IPS DF 6.9 (cell line): Measurements from ENCODE around the gene ADI1.

Experiments used
- DNase-seq: peaks from one replicate; pipeline ENCODE4 v3.0.0-alpha.2; 2013; ENCODE audit warnings: low read depth, low spot score
- H3K27ac ChIP-seq: one replicate; pipeline ENCODE4 v1.5.1; 2013; ENCODE audit warnings: low read length, control low read depth
- H3K27me3 ChIP-seq: 2 replicates; pipeline ENCODE4 v1.6.1; 2013; ENCODE audit warnings: mild to moderate bottlenecking, low read length; ENCODE audit not compliant: control insufficient read depth, insufficient read depth
- H3K36me3 ChIP-seq: 2 replicates; pipeline ENCODE4 v1.6.1; 2013; ENCODE audit warnings: low read length; ENCODE audit not compliant: control insufficient read depth, insufficient read depth
- H3K4me1 ChIP-seq: 2 replicates; pipeline ENCODE4 v1.6.1; 2013; ENCODE audit warnings: low read length; ENCODE audit not compliant: control insufficient read depth, insufficient read depth
- H3K4me3 ChIP-seq: 2 replicates; pipeline ENCODE4 v1.5.1; 2013; ENCODE audit warnings: mild to moderate bottlenecking, low read length
- H3K9me3 ChIP-seq: 2 replicates; pipeline ENCODE4 v1.6.1; 2013; ENCODE audit warnings: low read length, inconsistent platforms; ENCODE audit not compliant: control insufficient read depth, insufficient read depth
- WGBS: extraction: QIAGEN DNeasy Blood & Tissue Kit; methylation state at CpG from one replicate; pipeline ENCODE4 v1.1.7; 2013; ENCODE audit warnings: mixed read lengths, missing lambda C conversion rate; ENCODE audit not compliant: insufficient read length, insufficient coverage; 5-methylcytosine and 5-hydroxymethylcytosine counted together

Gene ADI1

DNA sequence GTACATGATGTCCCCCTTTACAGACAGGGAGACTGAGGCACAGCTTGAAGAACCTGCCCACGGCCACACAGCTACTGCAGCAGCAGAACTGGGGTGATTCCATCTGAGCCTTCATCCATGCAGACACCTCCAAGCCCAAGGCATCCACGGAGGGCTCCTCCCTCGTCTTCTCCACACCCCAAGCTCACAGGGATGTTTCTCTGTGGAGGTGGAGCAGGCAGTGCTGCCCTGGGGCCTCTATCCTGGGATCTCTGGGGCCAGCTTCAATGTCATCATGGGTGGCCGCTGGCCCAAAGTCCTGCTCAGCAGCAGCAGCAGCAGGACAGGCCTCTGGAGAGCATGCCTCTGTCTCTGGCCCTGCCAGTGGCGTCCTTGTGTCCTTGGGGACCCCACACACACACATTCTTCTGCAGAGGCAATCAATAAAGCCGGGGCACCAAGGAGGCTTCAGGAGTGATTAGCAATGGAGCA, 31.2 kb downstream of the ADI1 start:
- Histone ChIP-seq H3K27ac (no peak overlapping the region), H3K9me3 (no peaks in the 10 kb centered on the region), H3K4me1 (peaks cover 1% of the 10 kb centered on the region), H3K4me3 (no peak overlapping the region), H3K36me3 (no peaks in the 10 kb centered on the region), H3K27me3 (no peaks in the 10 kb centered on the region)
- DNase-seq = no peak
- WGBS = no CpG with 5 or more reads among the region's 6 CpGs

DNA sequence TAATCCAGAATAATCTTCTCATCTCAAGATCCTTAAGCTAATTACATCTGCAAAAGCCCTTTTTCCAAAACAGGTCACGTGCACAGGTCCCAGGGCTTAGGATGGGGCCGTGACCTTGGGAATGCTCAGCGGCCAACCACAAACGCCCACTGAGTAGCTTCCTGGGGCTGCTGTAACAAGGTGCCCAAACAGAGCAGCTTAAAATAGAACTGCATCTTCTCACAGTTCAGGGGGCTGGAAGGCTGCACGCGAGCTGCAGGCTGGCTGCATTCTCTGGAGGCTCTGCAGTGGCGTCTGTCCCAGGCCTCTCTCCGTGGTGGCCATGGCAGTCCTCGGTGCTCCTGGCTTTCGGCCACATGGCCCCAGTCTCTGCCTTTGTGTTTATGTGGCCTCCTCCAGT, 31.9 kb downstream of the ADI1 start:
- no peaks in the 10 kb centered on the region for H3K4me1 ChIP-seq
- H3K36me3 ChIP-seq = no peaks in the 10 kb centered on the region
- no CpG with 5 or more reads among the region's 10 CpGs for WGBS
- no peak for DNase-seq
- no peak overlapping the region for H3K27ac ChIP-seq
- no peak overlapping the region for H3K4me3 ChIP-seq
- H3K27me3 ChIP-seq = no peaks in the 10 kb centered on the region
- no peaks in the 10 kb centered on the region for H3K9me3 ChIP-seq

DNA sequence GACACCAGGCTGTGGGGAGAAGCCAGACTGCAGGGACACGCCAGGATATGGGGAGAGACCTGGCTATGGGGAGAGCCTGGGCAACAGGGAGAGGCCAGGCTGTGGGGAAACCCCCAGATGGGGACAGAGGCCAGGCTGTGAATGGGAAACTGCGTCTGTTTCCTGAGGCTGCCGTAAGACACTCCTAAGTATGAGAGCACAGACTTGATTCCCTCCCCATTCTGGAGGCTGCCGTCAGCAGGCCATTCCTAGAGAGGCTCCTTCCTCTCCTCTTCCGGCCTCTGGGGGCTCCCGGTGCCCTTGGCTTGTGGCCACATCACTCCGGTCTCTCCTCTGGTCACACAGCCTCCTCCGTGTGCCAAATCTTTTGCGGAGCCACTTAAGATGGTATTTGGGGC, 32.3 kb downstream of the ADI1 start:
- Histone ChIP-seq H3K27ac (no peak overlapping the region), H3K4me3 (no peak overlapping the region), H3K4me1 (no peaks in the 10 kb centered on the region), H3K36me3 (no peaks in the 10 kb centered on the region), H3K9me3 (no peaks in the 10 kb centered on the region), H3K27me3 (no peaks in the 10 kb centered on the region)
- WGBS = no CpG with 5 or more reads among the region's 9 CpGs
- no peak for DNase-seq

DNA sequence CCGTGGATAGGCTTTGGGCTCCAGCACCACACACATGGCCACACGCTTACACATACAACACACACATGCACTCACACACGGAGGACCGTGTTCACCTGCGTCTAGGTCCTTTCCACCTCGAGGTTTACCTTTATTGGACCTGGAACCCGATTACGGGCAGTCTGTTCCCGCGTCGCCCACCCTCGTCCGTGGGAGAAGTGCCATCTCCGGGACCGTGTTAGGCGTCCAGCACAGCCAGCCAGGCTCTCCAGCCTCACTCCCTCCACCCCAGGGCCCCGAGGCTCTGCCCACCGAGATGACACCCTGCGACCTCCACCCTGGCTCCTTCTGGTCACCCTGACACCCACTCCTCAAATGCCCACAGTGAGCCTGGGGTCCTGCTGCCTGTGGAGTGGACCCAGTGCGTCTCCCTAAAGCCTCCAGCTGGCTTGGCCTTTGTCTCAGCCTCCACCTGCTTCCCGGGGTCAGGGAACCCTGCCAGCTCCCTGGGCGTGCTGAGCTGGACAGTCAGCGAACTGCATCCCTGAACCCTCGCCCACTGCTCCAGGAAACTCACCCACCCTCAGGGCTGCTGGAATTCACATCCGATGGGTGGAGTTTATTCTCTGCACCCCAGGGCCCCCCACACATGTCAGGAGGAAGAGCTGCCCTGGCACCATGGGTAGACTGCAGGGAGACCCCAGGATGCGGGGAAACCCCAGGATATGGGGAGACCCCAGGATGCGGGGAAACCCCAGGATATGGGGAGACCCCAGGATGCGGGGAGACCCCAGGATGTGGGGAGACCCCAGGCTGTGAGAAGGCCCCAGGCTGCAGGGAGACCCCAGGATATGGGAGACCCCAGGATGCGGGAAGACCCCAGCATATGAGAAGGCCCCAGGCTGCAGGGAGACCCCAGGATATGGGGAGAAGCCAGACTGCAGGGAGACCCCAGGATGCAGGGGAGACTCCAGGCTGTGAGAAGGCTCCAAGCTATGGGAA, 33.0 kb downstream of the ADI1 start:
- WGBS = no CpG with 5 or more reads among the region's 29 CpGs
- Histone ChIP-seq H3K4me1 (no peaks in the 10 kb centered on the region), H3K9me3 (no peaks in the 10 kb centered on the region), H3K27ac (no peak overlapping the region), H3K36me3 (no peaks in the 10 kb centered on the region), H3K4me3 (no peak overlapping the region), H3K27me3 (no peaks in the 10 kb centered on the region)
- no peak for DNase-seq

DNA sequence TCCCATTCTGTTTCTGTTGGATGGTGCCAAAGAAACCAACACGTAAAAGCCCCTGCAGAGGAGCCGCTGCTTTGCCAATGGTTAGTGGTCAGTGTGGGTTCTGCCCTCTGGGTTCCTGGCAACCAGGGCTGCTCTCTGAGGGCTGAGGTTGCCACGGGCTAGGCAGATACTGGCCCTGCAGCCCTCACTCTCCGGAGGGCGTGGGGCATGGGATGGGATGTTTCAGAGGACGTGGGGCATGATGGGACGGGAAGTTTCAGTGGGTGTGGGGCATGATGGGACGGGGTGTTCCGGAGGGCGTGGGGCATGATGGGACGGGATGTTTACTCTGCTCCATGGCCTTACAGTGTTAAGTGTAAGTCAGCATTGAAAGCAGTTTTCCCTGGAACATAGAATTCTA, 34.2 kb downstream of the ADI1 start:
- no peaks in the 10 kb centered on the region for H3K9me3 ChIP-seq
- no peaks in the 10 kb centered on the region for H3K27me3 ChIP-seq
- H3K4me1 ChIP-seq = no peaks in the 10 kb centered on the region
- H3K27ac ChIP-seq = no peak overlapping the region
- no peaks in the 10 kb centered on the region for H3K36me3 ChIP-seq
- no peak for DNase-seq
- no peak overlapping the region for H3K4me3 ChIP-seq
- WGBS = no CpG with 5 or more reads among the region's 11 CpGs

DNA sequence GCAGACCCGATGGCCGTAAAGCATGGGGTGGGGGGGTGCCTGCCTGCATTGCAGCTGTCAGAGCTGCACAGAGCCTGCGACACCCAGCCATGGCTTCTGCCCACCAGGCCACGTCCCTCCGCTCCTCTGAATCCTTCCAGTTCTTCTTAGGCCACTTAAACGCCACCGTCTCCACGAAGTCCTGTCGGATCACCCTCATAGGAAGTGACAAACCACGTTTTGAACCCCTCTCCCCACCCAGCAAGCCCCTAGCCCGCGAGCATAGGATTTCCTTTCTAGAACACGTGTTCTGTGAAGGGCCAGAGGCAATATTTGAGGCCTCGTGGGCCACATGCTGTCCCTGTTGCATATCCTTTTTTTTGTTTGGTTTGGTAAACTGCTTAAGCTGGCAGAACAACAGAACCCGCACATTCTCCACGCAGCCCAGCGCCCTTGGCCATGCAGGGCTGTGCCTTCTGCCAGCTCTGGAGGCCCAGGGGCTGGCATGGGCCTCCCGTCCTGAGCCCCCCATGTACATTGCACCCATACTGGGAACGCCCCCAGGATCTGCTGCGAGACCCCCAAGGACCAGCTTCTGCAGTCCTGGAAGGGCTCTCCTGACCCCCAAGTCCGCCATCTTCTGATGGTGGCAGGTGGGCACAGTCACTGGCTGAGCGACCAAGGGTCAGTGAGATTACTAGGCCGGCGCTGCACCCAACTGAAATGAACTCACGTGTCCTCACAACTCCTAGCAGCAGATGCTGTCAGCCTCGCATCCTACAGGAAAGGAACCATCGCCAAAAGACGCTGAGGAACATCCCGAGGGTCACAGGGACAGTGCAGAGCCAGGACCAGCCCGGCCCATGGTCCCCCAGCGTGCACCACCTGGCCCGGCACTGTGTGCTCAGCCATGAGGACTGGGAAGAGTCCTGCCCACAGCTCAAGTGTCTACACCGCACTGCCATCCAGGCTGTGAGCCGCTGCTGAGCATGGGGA, 35.1 kb downstream of the ADI1 start:
- H3K9me3 ChIP-seq = no peaks in the 10 kb centered on the region
- DNase-seq = no peak
- no peak overlapping the region for H3K4me3 ChIP-seq
- no CpG with 5 or more reads among the region's 34 CpGs for WGBS
- H3K27me3 ChIP-seq = no peaks in the 10 kb centered on the region
- H3K36me3 ChIP-seq = peaks cover 3% of the 10 kb centered on the region; the same call in 1 of the 2 replicates
- no peak overlapping the region for H3K27ac ChIP-seq
- H3K4me1 ChIP-seq = no peaks in the 10 kb centered on the region

DNA sequence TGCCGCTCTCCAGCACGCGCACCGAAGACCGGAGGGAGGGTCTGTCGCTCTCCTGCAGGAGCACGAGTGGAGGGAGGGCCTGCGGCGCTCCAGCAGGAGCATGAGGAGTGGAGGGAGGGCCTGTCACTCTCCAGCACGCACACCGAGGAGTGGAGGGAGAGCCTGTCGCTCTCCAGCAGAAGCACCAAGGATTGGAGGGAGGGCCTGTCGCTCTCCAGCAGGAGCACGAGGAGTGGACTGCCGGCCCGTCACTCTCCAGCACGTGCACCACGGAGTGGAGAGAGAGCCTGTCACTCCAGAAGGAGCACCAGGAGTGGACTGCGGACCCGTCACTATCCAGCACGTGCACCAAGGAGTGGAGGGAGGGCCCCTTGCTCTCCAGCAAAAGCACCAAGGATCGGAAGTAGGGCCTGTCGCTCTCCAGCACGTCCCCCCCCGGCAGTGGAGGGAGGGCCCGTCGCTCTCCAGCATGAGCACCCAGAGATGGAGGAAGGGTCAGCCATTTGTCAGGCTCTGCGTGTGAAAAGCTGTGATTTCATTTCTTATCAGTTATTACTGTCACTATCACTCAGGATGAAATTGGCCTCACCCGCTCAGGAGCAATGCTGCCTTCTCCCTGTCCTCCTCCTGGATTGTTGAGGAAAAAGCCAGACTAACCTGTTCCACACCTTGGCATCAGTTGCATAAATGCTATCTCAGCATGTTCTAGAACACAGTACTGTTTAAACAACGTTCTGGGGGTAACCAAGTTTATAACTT, 35.9 kb downstream of the ADI1 start:
- no peak overlapping the region for H3K27ac ChIP-seq
- H3K27me3 ChIP-seq = no peaks in the 10 kb centered on the region
- no peaks in the 10 kb centered on the region for H3K4me1 ChIP-seq
- WGBS = no CpG with 5 or more reads among the region's 30 CpGs
- DNase-seq = peak; percentile 92
- H3K36me3 ChIP-seq = peaks cover 7% of the 10 kb centered on the region
- no peak overlapping the region for H3K4me3 ChIP-seq
- no peaks in the 10 kb centered on the region for H3K9me3 ChIP-seq

DNA sequence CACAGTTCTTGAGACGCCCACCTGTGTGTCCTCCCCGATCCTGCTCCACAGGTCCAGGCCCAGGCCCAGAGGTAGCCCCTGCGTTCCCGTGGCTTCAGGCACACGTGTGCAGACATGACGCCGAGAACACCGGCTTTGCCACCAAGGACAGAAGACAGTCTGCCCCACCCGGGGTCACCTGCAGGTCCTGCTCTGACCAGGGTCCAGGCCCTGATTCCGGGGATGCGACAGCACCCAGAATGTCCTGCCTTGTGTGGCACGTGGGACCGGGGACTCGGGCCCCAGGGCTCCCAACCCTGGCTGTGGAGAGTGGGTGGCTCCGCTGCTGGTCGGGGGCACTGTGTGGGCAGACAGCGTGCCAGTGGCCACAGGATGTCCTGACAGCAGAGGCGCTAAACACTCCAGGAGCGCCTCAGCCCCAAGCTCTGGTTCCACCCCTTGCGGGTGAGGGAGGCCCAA, 36.9 kb downstream of the ADI1 start:
- Histone ChIP-seq H3K27ac (no peak overlapping the region), H3K27me3 (no peaks in the 10 kb centered on the region), H3K4me3 (no peak overlapping the region), H3K4me1 (no peaks in the 10 kb centered on the region), H3K36me3 (peaks cover 7% of the 10 kb centered on the region), H3K9me3 (no peaks in the 10 kb centered on the region)
- no CpG with 5 or more reads among the region's 20 CpGs for WGBS
- DNase-seq = no peak

DNA sequence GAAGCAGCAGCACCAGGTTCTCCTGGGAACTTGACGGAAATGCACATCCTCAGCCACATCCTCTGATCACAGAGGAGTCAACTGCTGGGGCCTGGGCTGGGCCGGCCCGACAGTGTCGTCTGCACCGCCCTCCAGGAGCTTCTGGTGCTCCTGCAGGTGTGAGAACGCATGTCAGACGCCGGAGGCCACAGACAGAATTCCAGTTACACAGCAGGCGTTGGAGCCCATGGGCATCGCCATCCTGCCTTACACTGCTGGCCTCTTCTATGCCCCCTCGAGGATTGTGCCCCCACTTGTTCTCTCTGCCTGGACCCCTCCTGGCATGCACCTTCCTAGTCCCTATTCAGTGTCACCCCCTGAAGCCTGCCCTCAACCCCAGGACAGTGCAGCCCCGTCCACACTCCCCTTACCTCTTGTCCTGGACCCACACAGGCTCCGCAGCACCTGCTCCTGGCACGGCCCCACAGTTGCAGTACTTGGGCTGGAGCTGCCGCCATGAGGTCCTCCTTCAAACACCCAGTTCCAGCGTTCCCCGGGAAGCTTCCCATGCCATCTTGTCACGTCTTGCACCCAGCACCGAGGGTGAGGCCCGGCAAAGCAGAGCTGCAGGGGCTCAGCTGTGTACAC, 37.5 kb downstream of the ADI1 start:
- Histone ChIP-seq H3K36me3 (peaks cover 7% of the 10 kb centered on the region), H3K4me3 (no peak overlapping the region), H3K27ac (no peak overlapping the region), H3K9me3 (no peaks in the 10 kb centered on the region), H3K4me1 (no peaks in the 10 kb centered on the region), H3K27me3 (no peaks in the 10 kb centered on the region)
- WGBS = no CpG with 5 or more reads among the region's 20 CpGs
- DNase-seq = no peak
